ENCODE data around the gene CALHM3.

The CALHM3 gene

GRCh38 chr10:103473261-103473671, 5.8 kb downstream of the CALHM3 start:
- no peak for DNase-seq

- DNase-seq: no peak
Observed at GRCh38 chr10:103472005-103472404, 7.0 kb downstream of the CALHM3 start.

DNA sequence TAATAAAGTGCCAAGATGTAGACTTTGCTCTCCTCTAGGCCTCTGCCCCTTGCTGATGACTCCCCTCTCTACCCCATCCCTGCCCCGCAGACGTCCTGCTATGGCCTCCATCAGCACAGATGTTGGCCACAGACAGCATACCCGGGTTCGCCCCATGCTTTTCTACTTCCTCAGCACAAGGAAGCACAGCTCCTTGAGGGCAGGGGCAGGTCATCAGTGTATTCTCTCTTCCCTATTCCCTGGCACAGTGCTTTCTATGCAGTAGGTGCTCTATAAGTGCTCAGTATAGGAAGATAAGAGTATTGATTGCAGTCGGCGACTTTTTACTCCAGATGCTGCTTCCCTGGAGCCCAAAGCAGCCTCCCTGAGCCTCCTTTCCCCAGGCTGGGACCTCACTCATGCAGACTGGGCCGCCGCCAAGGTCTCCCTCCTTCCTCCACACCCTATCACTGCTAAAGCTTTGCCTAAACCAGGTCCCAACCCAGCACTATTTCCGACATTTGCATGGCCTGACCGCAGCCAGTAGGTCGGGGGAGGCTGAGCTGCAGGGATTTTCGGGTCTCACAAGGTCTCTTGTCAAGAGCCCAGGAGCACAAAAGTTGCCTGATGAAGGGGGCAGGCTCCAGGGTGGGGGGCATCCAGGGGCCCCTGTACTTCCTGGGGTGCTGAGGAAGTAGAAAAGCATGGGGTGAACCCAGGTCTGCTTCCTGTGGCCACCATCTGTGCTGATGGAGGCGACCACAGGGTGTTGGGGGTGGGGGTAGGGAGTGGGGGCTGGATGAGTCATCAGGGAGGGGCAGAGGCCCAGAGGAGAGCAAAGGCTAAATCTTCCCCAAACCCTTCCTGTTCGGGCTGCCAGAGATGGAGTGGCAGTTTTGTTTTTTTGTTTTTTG, 8.0 kb downstream of the CALHM3 start:
- DNase-seq: peak; percentile 88

- DNase-seq: no peak
Observed at GRCh38 chr10:103469201-103469600, 9.8 kb downstream of the CALHM3 start.

GRCh38 chr10:103467406-103467805, 11.6 kb downstream of the CALHM3 start:
- no peak for DNase-seq

DNA sequence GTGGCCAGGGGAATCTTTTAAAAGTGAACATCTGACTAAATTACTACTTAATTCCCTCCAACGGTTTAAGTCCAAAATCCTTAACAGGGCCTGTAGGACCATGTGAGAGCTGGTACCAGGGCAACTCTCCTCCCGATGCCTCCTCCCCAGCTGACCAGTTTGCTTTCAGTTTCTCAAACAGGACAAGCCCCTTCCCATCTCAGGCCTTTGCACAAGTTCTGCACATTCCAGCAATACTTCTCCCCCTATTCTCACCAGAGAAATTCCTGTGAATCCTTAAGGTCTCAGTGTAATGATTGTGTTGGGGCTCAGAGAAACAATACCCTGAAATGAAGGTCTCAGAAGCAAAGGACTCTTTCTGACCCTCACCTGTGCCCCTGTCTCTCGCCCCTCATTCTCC, 12.3 kb downstream of the CALHM3 start:
- no peak for DNase-seq

- DNase-seq: no peak
Observed at GRCh38 chr10:103465411-103466179, 13.4 kb downstream of the CALHM3 start.

GRCh38 chr10:103463499-103463898, 15.5 kb downstream of the CALHM3 start:
- no peak for DNase-seq

DNA sequence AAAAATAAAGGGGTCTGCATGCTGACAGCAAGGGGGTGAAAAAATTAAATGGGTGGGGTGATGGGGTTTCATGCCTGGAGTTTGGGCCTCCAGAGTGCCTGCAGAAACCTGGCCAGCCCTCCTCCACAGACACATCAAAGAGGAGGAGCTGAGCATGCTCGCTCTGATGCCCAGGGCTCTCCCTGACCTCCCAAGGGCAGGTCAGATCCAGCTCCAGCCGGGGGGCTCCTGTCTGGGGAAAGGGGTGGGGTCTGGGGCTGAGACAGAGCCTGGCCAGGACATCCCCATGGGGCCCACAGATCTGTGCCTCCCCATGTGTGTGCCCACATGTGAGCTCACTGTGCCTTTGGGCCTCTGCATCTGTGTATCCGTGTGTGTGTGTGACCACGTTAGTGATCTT, 19.4 kb downstream of the CALHM3 start:
- no peak for DNase-seq

GRCh38 chr10:103458720-103459119, 20.3 kb downstream of the CALHM3 start, which contains the start of gene CALHM1:
Gene CALHM1 (minus strand): TSS chr10:103458900. CDS start chr10:103458751, 149 bp downstream.
- no peak for DNase-seq

GRCh38 chr10:103457896-103458583, 21.0 kb downstream of the CALHM3 start:
- DNase-seq: no peak

GRCh38 chr10:103457176-103457712, 21.8 kb downstream of the CALHM3 start:
- DNase-seq: no peak

DNA sequence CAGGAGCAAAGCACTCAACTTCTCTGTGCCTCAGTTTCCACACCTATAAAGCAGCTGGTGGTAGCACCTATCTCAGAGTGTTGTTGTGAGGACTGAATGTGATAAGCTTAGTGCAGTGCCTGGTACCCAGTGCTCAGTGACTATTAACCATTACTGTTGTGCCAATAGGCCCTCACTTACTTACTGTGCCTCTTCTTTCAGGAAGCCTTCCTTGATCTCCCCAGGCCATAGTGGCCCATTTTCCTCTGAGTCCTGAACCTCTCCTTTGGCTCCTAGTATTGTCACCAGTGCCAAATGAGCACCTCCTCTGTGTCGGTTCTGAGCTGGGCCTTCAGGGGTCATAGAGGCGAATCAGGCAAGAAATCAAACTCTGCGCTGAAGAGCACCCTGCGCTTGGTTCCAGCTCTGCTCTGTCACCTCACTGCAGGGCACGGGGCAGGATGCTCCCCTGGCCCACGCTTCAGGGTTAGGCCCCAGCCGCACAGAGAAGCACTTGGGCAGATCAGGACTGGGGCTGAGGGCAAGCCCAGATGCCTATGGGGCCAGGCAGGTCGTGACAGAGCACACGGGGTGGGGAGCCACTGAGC, 22.9 kb downstream of the CALHM3 start:
- DNase-seq: no peak

DNA sequence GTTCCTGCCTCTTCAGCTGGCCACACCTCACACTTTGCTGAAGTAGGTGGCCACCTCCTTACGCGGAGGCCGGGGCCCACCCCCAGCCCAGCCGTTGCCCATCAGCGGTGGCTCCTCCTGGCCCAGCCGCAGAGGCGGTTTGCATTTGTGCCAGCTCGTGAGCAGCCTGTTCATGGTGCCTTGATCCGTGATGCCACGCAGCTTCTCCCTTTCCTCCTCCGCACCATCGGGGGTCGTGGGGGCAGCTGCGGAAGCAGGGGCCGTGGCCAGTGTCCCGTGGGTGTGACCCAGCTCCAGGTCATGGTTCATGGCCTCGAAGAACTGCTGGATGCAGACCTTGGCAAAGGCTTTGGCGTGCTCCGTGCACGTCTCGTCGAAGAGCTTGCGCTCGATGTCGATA, 23.8 kb downstream of the CALHM3 start:
- DNase-seq: no peak

DNA sequence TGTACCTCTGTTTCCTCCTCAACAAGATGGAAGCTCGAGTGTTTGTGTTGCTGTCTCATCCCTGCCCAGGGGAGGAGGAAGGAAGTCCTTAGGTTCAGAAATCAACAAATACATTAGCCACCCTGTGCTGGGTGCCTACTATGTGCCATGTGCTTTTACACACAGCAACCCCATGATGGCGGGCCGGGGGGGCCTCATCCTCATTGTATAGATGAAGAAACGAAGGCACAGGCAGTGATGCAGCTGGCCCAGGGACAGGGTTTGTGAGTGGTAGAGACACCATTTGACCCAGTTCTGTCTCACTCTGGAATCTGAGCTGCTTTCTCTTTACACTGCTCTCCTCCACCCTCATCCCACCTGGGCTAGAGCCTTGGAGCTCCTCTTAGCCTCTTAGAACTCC, 25.0 kb downstream of the CALHM3 start:
- no peak for DNase-seq

DNA sequence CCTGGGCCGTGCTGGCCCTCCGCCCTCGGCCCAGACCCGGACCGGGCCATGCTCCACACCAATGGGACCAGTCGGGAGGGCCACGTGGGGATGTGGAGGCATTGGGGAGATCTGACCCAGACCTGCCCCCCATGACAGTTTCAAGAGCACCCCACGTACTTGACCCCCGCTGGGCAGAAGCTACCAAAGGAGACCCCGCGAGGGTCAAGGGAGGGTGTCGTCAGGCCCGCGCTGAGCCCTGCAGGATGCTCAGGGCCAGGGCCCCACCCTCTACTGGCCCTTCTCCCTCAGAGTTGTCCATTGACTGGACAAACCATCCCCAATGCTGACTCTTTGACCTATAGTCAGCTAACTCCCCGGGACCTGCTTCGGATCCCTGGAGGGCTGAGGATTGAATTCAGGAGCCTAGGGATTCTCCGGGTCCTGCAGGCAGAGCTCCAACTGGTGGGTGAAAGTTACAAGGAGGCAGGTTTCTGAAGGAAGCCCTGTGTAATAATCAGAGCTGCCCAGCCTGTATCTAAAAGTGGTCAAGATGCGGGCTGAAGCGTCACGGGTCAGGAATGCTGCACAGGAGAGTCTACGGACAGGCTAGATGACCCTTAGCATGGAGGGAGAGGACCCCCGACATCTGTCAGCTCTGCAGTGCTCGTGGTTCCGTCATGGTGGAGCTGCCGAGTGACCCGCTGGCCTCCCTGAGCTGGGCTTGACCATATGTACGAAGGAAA, 26.4 kb downstream of the CALHM3 start:
- DNase-seq: no peak

DNA sequence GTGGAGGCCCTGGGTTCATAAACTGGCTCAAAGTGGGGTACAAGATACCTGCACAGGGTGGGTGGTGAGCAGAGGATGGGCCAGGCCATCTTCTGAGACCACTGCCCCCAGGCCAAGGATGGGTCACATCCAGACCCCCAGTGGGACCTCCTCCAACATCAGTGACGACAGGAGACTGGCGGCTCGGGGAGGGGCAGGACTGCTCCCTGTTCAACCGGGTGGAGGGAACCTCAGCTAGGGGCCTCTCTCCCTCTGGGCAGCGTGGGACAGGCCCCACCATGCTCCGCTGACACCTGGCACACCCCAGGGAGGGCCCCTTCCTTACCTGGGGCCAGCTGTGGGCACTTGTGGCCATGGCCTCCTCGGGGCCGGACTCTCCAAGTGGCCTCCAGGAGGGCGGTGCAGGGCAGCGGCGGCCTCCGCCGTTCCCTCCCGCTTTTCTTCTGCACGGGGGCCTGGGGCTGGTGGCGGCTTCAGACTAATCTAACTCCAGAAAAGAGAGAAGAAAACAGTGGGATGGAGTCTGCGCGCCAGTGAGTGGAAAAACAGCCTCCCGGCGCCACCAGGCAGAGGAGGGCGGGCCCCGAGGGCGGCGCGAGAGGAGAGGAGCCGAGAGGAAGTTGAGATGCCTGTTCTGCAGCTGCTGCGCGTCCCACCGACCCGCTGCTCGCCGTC, 27.1 kb downstream of the CALHM3 start, which contains the start of gene CALHM2:
Gene CALHM2, minus strand, starts transcription at position 540 of the 675 bp plus-strand sequence. CDS start 2,429 bp downstream, outside the sequence.
- peak; percentile 49 for DNase-seq

DNA sequence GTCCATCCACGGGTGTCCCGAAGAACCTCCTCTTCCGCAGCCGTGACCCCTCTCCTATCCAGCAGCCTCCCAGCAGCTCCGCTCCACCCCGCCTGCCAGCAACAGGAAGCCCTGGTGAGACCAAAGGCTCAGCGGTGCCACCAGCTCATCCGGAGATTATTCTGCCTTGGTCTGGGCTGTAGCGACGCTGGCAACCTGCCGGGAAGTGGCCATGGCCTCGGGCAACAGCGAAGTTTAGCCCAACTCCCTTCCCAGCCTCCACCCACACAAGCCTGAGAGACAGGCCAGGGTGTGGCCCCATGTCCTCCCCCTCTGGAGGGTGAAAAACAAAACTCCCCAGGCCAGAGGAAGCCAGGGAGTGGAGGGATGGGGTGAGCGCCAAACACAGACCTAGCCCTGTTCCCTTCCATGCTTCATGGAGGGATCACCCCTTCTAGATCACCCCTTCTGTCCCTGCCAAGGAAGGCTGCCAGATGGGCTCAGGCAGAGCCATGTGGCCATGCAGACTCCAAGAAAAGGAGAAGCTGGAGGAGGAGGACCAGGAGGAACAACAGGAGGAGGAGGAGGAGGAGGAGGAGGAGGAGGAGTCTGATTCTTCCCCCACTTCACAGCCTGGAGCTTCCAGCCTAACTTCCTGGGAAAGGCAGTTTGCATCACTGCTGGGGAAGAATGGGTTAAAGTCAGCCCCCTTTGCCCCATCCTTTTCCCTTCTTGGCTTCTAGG, 27.8 kb downstream of the CALHM3 start:
- DNase-seq: peak; percentile 68

DNA sequence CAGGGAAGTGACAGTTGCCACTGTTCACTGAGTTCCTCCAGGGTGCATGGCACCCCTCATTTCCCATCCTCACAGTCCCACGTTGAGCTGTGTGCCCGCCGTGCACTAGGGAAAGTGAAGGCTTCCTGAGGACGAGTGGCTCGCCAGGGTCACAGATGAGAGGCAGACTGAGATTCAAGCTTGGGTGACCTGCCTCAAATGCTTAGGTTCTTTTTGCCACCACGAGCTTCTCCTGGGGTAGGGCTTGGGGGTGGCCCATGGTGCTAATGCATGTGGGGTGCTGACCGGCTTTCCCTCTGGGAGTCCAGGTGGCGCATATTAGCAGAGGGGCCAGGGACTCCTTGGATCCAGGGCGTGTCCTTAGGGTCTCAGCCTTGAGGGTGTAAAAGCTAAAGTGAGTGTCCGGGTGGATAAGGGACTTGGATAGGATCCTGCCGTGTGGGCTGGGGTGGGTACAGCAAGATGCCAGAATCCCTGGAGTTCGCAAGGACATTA, 28.8 kb downstream of the CALHM3 start:
- no peak for DNase-seq
